PC-9 (cell line): ENCODE measurements around the gene MTG1. TPM values are rescaled to one million over a fixed set of nuclear protein-coding genes. Genes with fewer than 3 reads are reported as not detected.

Source experiments
- BruUV-seq: library from RNA; stranded (reverse); fragments of 400-500 nt; replicated peaks from 2 replicates; lab custom pipeline; 2021; lab: Mats Ljungman, UMichigan
- CTCF ChIA-PET: fragments of 300-600 bp; sonication (Branson Sonifier 250); formaldehyde crosslinking; loops from one replicate; lab custom pipeline; 2022; ENCODE audit warnings: antibody characterized with exemption; lab: Charles Lee
- POLR2A ChIA-PET: fragments of 300-600 bp; sonication (Branson Sonifier 250); formaldehyde crosslinking; loops from one replicate; lab custom pipeline; 2022; ENCODE audit warnings: antibody characterized with exemption; ENCODE audit not compliant: unreplicated experiment; lab: Charles Lee
- DNase-seq, 2 experiments: peaks; one replicate each; pipeline versions ENCODE4 v3.0.0 to v3.0.0-alpha.2; 2015 to 2022; ENCODE audit warnings: mixed read lengths in 1 of 2
- H2AFZ ChIP-seq: fragments of 200-600 bp; sonication (generic); 2 replicates; pipeline ENCODE4 v1.8.1; 2017; ENCODE audit warnings: antibody characterized with exemption
- H3F3A ChIP-seq: fragments of 200-600 bp; sonication (generic); 2 replicates; pipeline ENCODE4 v1.8.1; 2017; ENCODE audit warnings: antibody characterized with exemption, mild to moderate bottlenecking, low read depth; ENCODE audit not compliant: insufficient read depth
- H3K27ac ChIP-seq: fragments of 200-600 bp; sonication (generic); 2 replicates; pipeline ENCODE4 v1.6.1; 2016; ENCODE audit warnings: mixed run types
- H3K27me3 ChIP-seq: fragments of 200-600 bp; sonication (generic); 2 replicates; pipeline ENCODE4 v1.6.1; 2016; ENCODE audit warnings: low read depth, mixed run types; ENCODE audit not compliant: insufficient read depth
- H3K36me3 ChIP-seq: fragments of 200-600 bp; sonication (generic); 2 replicates; pipeline ENCODE4 v1.6.1; 2016; ENCODE audit warnings: low read depth, mixed run types
- H3K4me1 ChIP-seq: fragments of 200-600 bp; sonication (generic); replicated peaks from 2 replicates; pipeline ENCODE4 v1.6.1; 2016; ENCODE audit warnings: mixed run types; ENCODE audit not compliant: insufficient read depth
- H3K4me2 ChIP-seq: fragments of 200-600 bp; sonication (generic); 2 replicates; pipeline ENCODE4 v1.6.1; 2017; ENCODE audit warnings: mixed run types
- H3K4me3 ChIP-seq: fragments of 200-600 bp; sonication (generic); 2 replicates; pipeline ENCODE4 v1.6.1; 2016; ENCODE audit warnings: mixed run types
- H3K79me2 ChIP-seq: fragments of 200-600 bp; sonication (generic); 2 replicates; pipeline ENCODE4 v1.6.1; 2017; ENCODE audit warnings: low read depth, mixed run types
- H3K9me2 ChIP-seq: fragments of 200-600 bp; sonication (generic); 2 replicates; pipeline ENCODE4 v1.8.1; 2017; ENCODE audit warnings: mild to moderate bottlenecking; ENCODE audit not compliant: insufficient read depth
- H3K9me3 ChIP-seq: fragments of 200-600 bp; sonication (generic); 2 replicates; pipeline ENCODE4 v1.8.1; 2016; ENCODE audit warnings: low read depth; ENCODE audit not compliant: insufficient read depth
- H4K20me1 ChIP-seq: fragments of 200-600 bp; sonication (generic); 2 replicates; pipeline ENCODE4 v1.8.1; 2017; ENCODE audit not compliant: insufficient read depth
- CTCF ChIP-seq: fragments of 200-600 bp; sonication (generic); conservative IDR thresholded peaks from 2 replicates; pipeline ENCODE4 v1.6.1; 2017; ENCODE audit warnings: mixed run types, antibody characterized with exemption, mild to moderate bottlenecking, moderate library complexity
- EZH2 ChIP-seq: fragments of 200-600 bp; sonication (generic); IDR thresholded peaks from 2 replicates; pipeline ENCODE4 v1.8.0; 2017; ENCODE audit warnings: antibody characterized with exemption, low read depth
- intact Hi-C: fragments of 100-400 bp; cut with micrococcal nuclease; formaldehyde crosslinking; loops from one replicate; pipeline ENCODE4 v1.10.0; 2022; ENCODE audit not compliant: unreplicated experiment
- total RNA-seq: library from RNA; stranded (reverse); gene quantifications from 2 replicates; pipeline ENCODE4 v1.2.3, GENCODE V29; 2021

MTG1 gene
- total RNA-seq, 1 experiment from 2014 or later: 33.0 TPM

- H3K36me3 ChIP-seq: no peaks in the 10 kb centered on the region
- H3K27me3 ChIP-seq: no peaks in the 10 kb centered on the region
- no peaks in the 10 kb centered on the region for H3K79me2 ChIP-seq
- H3F3A ChIP-seq: no peaks in the 10 kb centered on the region
- no peaks in the 10 kb centered on the region for H3K4me1 ChIP-seq
- H3K4me2 ChIP-seq: no peak overlapping the region
- intact Hi-C loops: no loop called here
- H3K4me3 ChIP-seq: no peak overlapping the region
- TF ChIP-seq CTCF (no peak), EZH2 (no peak)
- H3K9me2 ChIP-seq: no peaks in the 10 kb centered on the region
- BruUV-seq: no TSS peak
- no peak for DNase-seq
- no peaks in the 10 kb centered on the region for H3K9me3 ChIP-seq
- POLR2A ChIA-PET: no interaction called here
- H2AFZ ChIP-seq: no peak overlapping the region
- H4K20me1 ChIP-seq: no peaks in the 10 kb centered on the region
- no peak overlapping the region for H3K27ac ChIP-seq
- CTCF ChIA-PET: no interaction called here
These were observed 70.7 kb downstream of the MTG1 start for GRCh38 chr10:133464582-133465031.

DNA sequence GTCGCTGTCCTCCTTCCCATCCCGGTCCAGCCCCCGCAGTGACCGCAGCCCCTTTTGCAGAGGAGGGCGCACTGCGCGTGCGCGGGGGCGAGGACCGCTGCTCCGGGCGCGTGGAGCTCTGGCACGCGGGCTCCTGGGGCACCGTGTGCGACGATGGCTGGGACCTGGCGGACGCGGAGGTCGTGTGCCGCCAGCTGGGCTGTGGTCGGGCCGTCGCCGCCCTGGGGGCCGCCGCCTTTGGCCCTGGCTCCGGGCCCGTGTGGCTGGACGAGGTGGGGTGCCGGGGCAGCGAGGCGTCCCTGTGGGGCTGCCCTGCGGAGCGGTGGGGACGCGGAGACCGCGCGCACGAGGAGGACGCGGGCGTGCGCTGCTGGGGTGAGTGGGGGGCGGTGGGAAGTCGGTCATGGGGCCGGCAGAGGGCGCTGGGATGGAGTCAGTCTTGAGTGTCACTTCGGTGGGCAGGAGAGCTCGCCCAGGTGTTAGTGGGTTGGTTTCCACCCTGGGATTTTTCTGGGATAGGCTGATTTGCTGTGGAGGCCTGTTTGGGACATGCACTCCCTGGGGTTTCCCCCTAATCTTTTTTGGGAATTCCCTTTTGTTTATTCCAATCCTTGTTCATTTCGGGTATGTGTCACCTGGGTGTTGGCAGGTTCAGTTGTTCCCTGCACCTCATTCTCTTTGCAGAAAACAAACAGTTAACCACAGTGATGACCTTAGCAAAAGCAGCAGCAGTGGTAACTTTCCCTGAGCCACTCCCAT is 71.4 kb downstream of the MTG1 start:
- Histone ChIP-seq H3K9me2 (no peaks in the 10 kb centered on the region), H3K27ac (no peak overlapping the region), H3K9me3 (no peaks in the 10 kb centered on the region), H2AFZ (no peak overlapping the region), H3K4me3 (no peak overlapping the region), H3K79me2 (no peaks in the 10 kb centered on the region), H3K36me3 (no peaks in the 10 kb centered on the region), H3K27me3 (no peaks in the 10 kb centered on the region), H4K20me1 (no peaks in the 10 kb centered on the region), H3K4me2 (no peak overlapping the region), H3K4me1 (no peaks in the 10 kb centered on the region), H3F3A (no peaks in the 10 kb centered on the region)
- ChIA-PET POLR2A (no interaction called here), CTCF (no interaction called here)
- DNase-seq: no peak
- no peak for TF ChIP-seq CTCF
- TF ChIP-seq EZH2: no peak
- no TSS peak for BruUV-seq
- intact Hi-C loops: no loop called here

- intact Hi-C loops: no loop called here
- no peaks in the 10 kb centered on the region for H3K36me3 ChIP-seq
- H2AFZ ChIP-seq: no peak overlapping the region
- CTCF ChIA-PET: no interaction called here
- POLR2A ChIA-PET: no interaction called here
- no peaks in the 10 kb centered on the region for H3K9me3 ChIP-seq
- DNase-seq: no peak
- no peak overlapping the region for H3K27ac ChIP-seq
- H3K9me2 ChIP-seq: no peaks in the 10 kb centered on the region
- H3K27me3 ChIP-seq: no peaks in the 10 kb centered on the region
- no peaks in the 10 kb centered on the region for H3K4me1 ChIP-seq
- TF ChIP-seq EZH2: no peak
- no peak for TF ChIP-seq CTCF
- H3K4me2 ChIP-seq: no peak overlapping the region
- no peak overlapping the region for H3K4me3 ChIP-seq
- no peaks in the 10 kb centered on the region for H4K20me1 ChIP-seq
- H3K79me2 ChIP-seq: no peaks in the 10 kb centered on the region
- no TSS peak for BruUV-seq
- H3F3A ChIP-seq: no peaks in the 10 kb centered on the region
These were observed 72.1 kb downstream of the MTG1 start for GRCh38 chr10:133465950-133466474.
